Loucy (cell line): ENCODE results near the gene ZNF697.

Source experiments
- EZH2phosphoT487 ChIP-seq: fragments of 200-600 bp; IDR thresholded peaks from 2 replicates; pipeline ENCODE4 v1.6.1; 2018; ENCODE audit warnings: antibody characterized with exemption, mild to moderate bottlenecking, moderate library complexity, borderline replicate concordance
- TF ChIP-seq, protein P1 (sequence below): fragments of 200-600 bp; sonication (generic); conservative IDR thresholded peaks from 2 replicates; pipeline ENCODE4 v1.5.1; 2014; ENCODE audit warnings: mild to moderate bottlenecking, antibody characterized with exemption, low read length

DNA sequence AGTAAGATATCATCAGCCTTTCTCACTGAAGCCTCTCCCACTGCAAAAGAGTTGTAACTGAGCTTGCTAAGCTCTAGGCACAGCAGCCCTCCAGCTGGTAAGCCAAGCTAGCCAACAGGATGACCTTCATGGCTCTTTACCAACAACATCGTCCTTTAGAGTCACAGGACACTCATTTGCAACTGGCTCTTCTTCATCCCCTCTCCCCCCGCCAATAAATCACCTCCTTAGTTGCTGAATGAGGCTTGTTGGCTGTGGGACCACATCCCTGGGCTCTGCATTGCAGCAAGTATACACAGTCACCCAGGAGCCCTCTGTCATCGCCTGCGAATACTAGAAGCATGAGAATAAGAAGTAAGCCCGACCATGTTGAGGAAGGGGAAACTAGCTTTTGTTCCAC is 16.0 kb upstream of the ZNF697 start:
- TF ChIP-seq, protein P1, sequence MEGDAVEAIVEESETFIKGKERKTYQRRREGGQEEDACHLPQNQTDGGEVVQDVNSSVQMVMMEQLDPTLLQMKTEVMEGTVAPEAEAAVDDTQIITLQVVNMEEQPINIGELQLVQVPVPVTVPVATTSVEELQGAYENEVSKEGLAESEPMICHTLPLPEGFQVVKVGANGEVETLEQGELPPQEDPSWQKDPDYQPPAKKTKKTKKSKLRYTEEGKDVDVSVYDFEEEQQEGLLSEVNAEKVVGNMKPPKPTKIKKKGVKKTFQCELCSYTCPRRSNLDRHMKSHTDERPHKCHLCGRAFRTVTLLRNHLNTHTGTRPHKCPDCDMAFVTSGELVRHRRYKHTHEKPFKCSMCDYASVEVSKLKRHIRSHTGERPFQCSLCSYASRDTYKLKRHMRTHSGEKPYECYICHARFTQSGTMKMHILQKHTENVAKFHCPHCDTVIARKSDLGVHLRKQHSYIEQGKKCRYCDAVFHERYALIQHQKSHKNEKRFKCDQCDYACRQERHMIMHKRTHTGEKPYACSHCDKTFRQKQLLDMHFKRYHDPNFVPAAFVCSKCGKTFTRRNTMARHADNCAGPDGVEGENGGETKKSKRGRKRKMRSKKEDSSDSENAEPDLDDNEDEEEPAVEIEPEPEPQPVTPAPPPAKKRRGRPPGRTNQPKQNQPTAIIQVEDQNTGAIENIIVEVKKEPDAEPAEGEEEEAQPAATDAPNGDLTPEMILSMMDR: no peak
- no peak for TF ChIP-seq EZH2phosphoT487
